Thyroid gland (tissue), 4 donors: ENCODE measurements around the gene ELFN1. TPM values are rescaled to one million over a fixed set of nuclear protein-coding genes. Genes with fewer than 3 reads are reported as not detected.

Source experiments
- DNase-seq, 2 donors: peaks; one replicate each; pipeline ENCODE4 v3.0.0-alpha.2; 2019
- H3K27ac ChIP-seq, 3 donors: fragments of 200-600 bp; sonication (generic); 1 replicate in 2 of 3; 2 replicates in 1 of 3; pipeline ENCODE4 v1.5.1; 2016 to 2019; ENCODE audit warnings: mild to moderate bottlenecking in 1 of 3, moderate library complexity in 1 of 3
- H3K27me3 ChIP-seq: fragments of 200-600 bp; sonication (generic); one replicate; pipeline ENCODE4 v1.5.1; 2019
- H3K36me3 ChIP-seq, 2 donors: fragments of 200-600 bp; sonication (generic); one replicate each; pipeline ENCODE4 v1.5.1; 2016 to 2019
- H3K4me1 ChIP-seq, 2 donors: fragments of 200-600 bp; sonication (generic); one replicate each; pipeline ENCODE4 v1.5.1; 2017 to 2019
- H3K4me3 ChIP-seq, 3 donors: fragments of 200-600 bp; sonication (generic); replicated peaks in 1 of 3; 1 replicate in 2 of 3; 2 replicates in 1 of 3; pipeline ENCODE4 v1.5.1; 2016; ENCODE audit warnings: mild to moderate bottlenecking in 1 of 3
- H3K9me3 ChIP-seq: fragments of 200-600 bp; sonication (generic); one replicate; pipeline ENCODE4 v1.5.1; 2017
- CTCF ChIP-seq, 6 experiments: fragments of 200-600 bp in 3 of 6; fragments of 450-650 bp in 3 of 6; sonication (generic) in 3 of 6; IDR thresholded peaks; one replicate each; pipeline ENCODE4 v1.5.1; 2016 to 2019; ENCODE audit warnings: antibody characterized with exemption in 6 of 6, mild to moderate bottlenecking in 2 of 6, inconsistent platforms in 1 of 6, moderate library complexity in 1 of 6
- POLR2A ChIP-seq, 2 donors: fragments of 450-650 bp; IDR thresholded peaks; one replicate each; pipeline ENCODE4 v1.6.1; 2017; ENCODE audit warnings: antibody characterized with exemption in 2 of 2, mild to moderate bottlenecking in 2 of 2, moderate library complexity in 1 of 2
- WGBS, 2 donors: methylation state at CpG; one replicate each; pipeline ENCODE4 v1.1.5; 2017; 5-methylcytosine and 5-hydroxymethylcytosine counted together
- intact Hi-C: fragments of 100-400 bp; cut with DNase I; formaldehyde crosslinking; loops from one replicate; pipeline ENCODE4 v1.15.1; 2023
- total RNA-seq, 4 donors: library from RNA; depleted of rRNA; stranded (reverse); fragments of >200 nt; gene quantifications; one replicate each; pipeline ENCODE4 v1.2.3, GENCODE V29; 2016

The ELFN1 gene
- total RNA-seq, 4 donors from 2014 or later, result 0.11 to 0.96 (median 0.54) TPM

- Histone ChIP-seq H3K27me3 (no peaks in the 10 kb centered on the region), H3K27ac (no peak overlapping the region), H3K4me3 (no peak overlapping the region), H3K36me3 (no peaks in the 10 kb centered on the region), H3K9me3 (no peaks in the 10 kb centered on the region), H3K4me1 (no peaks in the 10 kb centered on the region)
- TF ChIP-seq CTCF (IDR thresholded peaks at IDR 0.05), result no peak
- TF ChIP-seq POLR2A (IDR thresholded peaks at IDR 0.05), result no peak
- WGBS, 2 donors, result 59 to 67% methylated on average over 8 to 11 of the region's 14 CpGs
- no peak for DNase-seq
- intact Hi-C loops, result no loop called here
Measured at GRCh38 chr7:1642291-1642731, 27.8 kb upstream of the ELFN1 start.

GRCh38 chr7:1643270-1644092 is 26.6 kb upstream of the ELFN1 start:
- DNase-seq, result no peak
- intact Hi-C loops, result no loop called here
- no peak for TF ChIP-seq CTCF (IDR thresholded peaks at IDR 0.05)
- no peak for TF ChIP-seq POLR2A (IDR thresholded peaks at IDR 0.05)
- H3K4me1 ChIP-seq, result no peaks in the 10 kb centered on the region
- H3K36me3 ChIP-seq, result no peaks in the 10 kb centered on the region
- WGBS, 2 donors, result 89 to 94% methylated on average over 9 to 11 of the region's 11 CpGs
- H3K27me3 ChIP-seq, result no peaks in the 10 kb centered on the region
- no peaks in the 10 kb centered on the region for H3K9me3 ChIP-seq
- no peak overlapping the region for H3K27ac ChIP-seq
- H3K4me3 ChIP-seq, result no peak overlapping the region

GRCh38 chr7:1644341-1645070 is 25.6 kb upstream of the ELFN1 start:
- DNase-seq, result no peak
- no peak overlapping the region for H3K4me3 ChIP-seq

GRCh38 chr7:1645071-1645409 is 25.0 kb upstream of the ELFN1 start:
- no peaks in the 10 kb centered on the region for H3K36me3 ChIP-seq
- intact Hi-C loops, result no loop called here
- H3K27me3 ChIP-seq, result no peaks in the 10 kb centered on the region
- no peak for DNase-seq
- TF ChIP-seq POLR2A (IDR thresholded peaks at IDR 0.05), result no peak
- TF ChIP-seq CTCF (IDR thresholded peaks at IDR 0.05), result no peak
- no peaks in the 10 kb centered on the region for H3K9me3 ChIP-seq
- H3K27ac ChIP-seq, result no peak overlapping the region
- H3K4me1 ChIP-seq, result no peaks in the 10 kb centered on the region
- H3K4me3 ChIP-seq, result no peak overlapping the region
- 82 to 98% methylated on average over 7 to 11 of the region's 11 CpGs for WGBS, 2 donors

More at GRCh38 chr7:1644341-1645070, 25.6 kb upstream of the ELFN1 start:
- H3K36me3 ChIP-seq, result no peaks in the 10 kb centered on the region
- no peak overlapping the region for H3K27ac ChIP-seq
- intact Hi-C loops, result no loop called here
- H3K4me1 ChIP-seq, result no peaks in the 10 kb centered on the region
- H3K9me3 ChIP-seq, result no peaks in the 10 kb centered on the region
- 90 to 93% methylated on average over 21 to 23 of the region's 23 CpGs for WGBS, 2 donors
- H3K27me3 ChIP-seq, result no peaks in the 10 kb centered on the region
- TF ChIP-seq CTCF (IDR thresholded peaks at IDR 0.05) (no peak), POLR2A (IDR thresholded peaks at IDR 0.05) (no peak)

GRCh38 chr7:1645476-1645875 is 24.6 kb upstream of the ELFN1 start:
- 52 to 58% methylated on average over 5 to 8 of the region's 13 CpGs for whole genome bisulfite sequencing, 2 donors
- no peaks in the 10 kb centered on the region for H3K4me1 ChIP-seq
- DNase-seq, result no peak
- no peak for TF ChIP-seq POLR2A (IDR thresholded peaks at IDR 0.05)
- no peak for TF ChIP-seq CTCF (IDR thresholded peaks at IDR 0.05)
- intact Hi-C loops, result no loop called here
- H3K27me3 ChIP-seq, result no peaks in the 10 kb centered on the region
- no peaks in the 10 kb centered on the region for H3K9me3 ChIP-seq
- no peaks in the 10 kb centered on the region for H3K36me3 ChIP-seq
- H3K27ac ChIP-seq, result no peak overlapping the region
- H3K4me3 ChIP-seq, result no peak overlapping the region
